ENCODE results near the gene PARP6.

The PARP6 gene

DNA sequence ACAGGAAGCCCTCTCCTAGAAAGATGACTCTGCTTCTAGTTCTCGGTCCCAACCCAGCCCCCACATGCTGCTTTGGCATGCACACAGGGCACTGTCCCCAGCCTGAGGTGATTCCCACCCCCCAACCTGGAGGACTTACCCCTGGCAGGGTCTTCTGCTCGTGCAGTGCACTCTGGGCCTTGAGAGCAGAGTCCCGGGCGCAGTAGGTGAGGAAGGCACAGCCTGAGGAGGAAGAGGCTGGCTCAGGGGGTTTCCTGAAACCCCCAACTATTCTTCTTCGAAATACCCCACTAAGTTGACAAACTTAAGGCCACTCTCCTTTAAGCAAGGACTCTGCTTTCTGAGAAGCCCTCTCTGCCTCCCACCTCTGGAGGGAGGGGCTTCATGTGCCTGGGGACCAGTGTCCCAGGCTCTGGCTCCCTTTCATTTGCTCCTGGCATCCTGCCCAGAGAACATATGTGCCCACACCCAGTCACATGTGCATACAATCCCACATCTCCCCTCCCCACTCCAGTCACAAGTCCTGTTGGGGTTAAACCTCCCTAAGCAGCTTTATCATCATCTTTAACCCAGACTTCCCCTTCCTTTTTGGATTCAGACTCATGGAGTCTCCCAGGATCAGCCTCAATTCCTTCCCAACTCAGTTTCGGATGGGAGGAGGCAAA lies 43.5 kb upstream of the PARP6 start:
- TF ChIP-seq, protein P1, sequence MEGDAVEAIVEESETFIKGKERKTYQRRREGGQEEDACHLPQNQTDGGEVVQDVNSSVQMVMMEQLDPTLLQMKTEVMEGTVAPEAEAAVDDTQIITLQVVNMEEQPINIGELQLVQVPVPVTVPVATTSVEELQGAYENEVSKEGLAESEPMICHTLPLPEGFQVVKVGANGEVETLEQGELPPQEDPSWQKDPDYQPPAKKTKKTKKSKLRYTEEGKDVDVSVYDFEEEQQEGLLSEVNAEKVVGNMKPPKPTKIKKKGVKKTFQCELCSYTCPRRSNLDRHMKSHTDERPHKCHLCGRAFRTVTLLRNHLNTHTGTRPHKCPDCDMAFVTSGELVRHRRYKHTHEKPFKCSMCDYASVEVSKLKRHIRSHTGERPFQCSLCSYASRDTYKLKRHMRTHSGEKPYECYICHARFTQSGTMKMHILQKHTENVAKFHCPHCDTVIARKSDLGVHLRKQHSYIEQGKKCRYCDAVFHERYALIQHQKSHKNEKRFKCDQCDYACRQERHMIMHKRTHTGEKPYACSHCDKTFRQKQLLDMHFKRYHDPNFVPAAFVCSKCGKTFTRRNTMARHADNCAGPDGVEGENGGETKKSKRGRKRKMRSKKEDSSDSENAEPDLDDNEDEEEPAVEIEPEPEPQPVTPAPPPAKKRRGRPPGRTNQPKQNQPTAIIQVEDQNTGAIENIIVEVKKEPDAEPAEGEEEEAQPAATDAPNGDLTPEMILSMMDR (IDR thresholded peaks at IDR 0.05; ENCODE audit: low read depth, low read length): no peak
- TF ChIP-seq MYC (IDR thresholded peaks at IDR 0.05; ENCODE audit: low read depth, low read length) (no peak), POLR2A (IDR thresholded peaks at IDR 0.05; ENCODE audit: extremely low read depth, insufficient read length) (no peak)
- DNase-seq (ENCODE audit: low read depth): no peak
- H3K4me3 ChIP-seq (ENCODE audit: low read depth, low read length): no peak overlapping the region

DNA sequence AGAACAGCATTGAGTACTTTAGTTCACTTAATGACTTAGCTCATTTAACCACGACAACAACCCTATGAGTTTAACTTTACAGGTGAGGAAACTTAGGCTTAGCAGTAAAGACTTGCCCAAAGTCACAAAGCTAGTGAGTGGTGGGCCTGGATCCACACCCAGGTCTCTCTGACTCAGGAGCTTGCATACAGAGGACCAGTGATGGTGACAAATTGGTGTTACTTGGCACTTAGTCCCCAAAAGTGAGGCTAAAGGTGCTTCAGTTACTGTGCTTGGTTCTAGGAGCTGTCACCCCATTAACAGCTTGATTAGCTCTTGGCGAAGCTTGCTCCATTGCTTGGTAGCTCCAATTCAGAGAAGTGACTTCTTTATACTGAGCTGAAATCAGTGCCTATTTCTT lies 41.5 kb upstream of the PARP6 start:
- TF ChIP-seq, protein P1 (IDR thresholded peaks at IDR 0.05; ENCODE audit: low read depth, low read length): no peak
- TF ChIP-seq POLR2A (IDR thresholded peaks at IDR 0.05; ENCODE audit: extremely low read depth, insufficient read length): no peak
- TF ChIP-seq MYC (IDR thresholded peaks at IDR 0.05; ENCODE audit: low read depth, low read length): no peak
- TF ChIP-seq, protein P2, sequence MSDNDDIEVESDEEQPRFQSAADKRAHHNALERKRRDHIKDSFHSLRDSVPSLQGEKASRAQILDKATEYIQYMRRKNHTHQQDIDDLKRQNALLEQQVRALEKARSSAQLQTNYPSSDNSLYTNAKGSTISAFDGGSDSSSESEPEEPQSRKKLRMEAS (IDR thresholded peaks at IDR 0.05; ENCODE audit: low read depth, low read length): no peak
- no peak for DNase-seq (ENCODE audit: low read depth)

DNA sequence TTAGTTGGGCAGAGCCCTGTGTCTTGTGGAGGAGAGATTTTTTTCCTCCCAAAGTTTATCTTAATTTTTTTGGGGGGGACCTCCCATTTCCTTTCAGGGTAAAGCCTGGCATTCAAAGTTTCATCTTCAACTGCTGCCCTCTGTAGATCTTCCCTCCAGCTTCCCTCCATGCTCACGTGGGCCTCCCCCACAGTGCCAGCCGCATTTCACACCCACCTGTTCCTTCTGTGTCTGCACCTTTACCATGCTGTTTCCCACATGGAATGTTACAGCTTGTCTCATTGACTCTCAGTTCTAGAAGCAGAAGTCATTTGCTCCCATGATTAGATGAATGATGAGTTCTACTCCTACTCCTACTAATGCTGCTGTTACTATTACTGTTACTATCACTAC lies 41.1 kb upstream of the PARP6 start:
- no peak for DNase-seq (ENCODE audit: low read depth)
- H3K4me3 ChIP-seq (ENCODE audit: low read depth, low read length): no peak overlapping the region
- TF ChIP-seq MYC (IDR thresholded peaks at IDR 0.05; ENCODE audit: low read depth, low read length): no peak
- TF ChIP-seq, protein P2 (IDR thresholded peaks at IDR 0.05; ENCODE audit: low read depth, low read length): no peak
- TF ChIP-seq POLR2A (IDR thresholded peaks at IDR 0.05; ENCODE audit: extremely low read depth, insufficient read length): no peak
- TF ChIP-seq, protein P1 (IDR thresholded peaks at IDR 0.05; ENCODE audit: low read depth, low read length): no peak

More for the DNA sequence above, 41.5 kb upstream of the PARP6 start:
- H3K4me3 ChIP-seq (ENCODE audit: low read depth, low read length): no peak overlapping the region

DNA sequence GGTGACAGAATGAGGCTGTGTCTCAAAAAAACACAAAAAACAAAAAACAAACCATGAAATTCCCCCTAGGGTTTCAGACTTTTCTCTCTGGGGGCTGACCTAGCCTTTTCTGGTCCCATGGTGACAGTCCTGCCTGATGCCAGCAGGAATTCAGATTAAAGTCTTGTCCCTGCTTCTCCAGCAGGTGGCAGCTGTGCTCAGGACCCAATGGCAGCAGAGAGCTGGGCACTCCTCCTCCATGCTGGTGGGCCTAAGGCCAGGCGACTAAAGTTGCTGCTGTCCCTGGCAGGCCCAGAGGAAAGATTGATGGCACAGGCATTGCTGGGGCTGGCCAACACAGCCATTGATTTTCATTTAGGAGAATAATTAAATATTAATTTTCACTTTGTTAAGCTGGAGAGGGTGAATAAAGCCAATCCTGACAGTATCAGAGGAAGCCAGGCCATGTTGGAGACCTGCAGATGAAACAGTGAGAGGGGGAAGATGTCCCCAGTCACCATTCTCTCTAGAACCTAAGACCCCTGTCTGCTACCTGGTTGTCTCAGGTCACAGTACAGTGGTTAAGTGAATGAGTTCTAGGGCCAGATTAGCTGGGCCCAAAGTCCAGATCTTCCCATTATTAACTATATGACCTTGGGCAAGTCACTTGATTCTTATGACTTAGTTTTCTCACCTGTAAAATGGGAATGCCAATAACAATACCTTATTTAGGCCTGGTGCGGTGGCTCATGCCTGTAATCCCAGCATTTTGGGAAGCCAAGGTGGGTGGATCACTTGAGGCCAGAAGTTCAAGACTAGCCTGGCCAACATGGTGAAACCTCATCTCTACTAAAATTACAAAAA lies 40.5 kb upstream of the PARP6 start:
- DNase-seq (ENCODE audit: low read depth): peak; percentile 69
- no peak overlapping the region for H3K4me3 ChIP-seq (ENCODE audit: low read depth, low read length)
- TF ChIP-seq MYC (IDR thresholded peaks at IDR 0.05; ENCODE audit: low read depth, low read length): no peak
- TF ChIP-seq, protein P2 (IDR thresholded peaks at IDR 0.05; ENCODE audit: low read depth, low read length): 0 out of 2 replicates have a peak, but pooled peaks have one; percentile 3
- no peak for TF ChIP-seq POLR2A (IDR thresholded peaks at IDR 0.05; ENCODE audit: extremely low read depth, insufficient read length)
- TF ChIP-seq, protein P1 (IDR thresholded peaks at IDR 0.05; ENCODE audit: low read depth, low read length): peak; percentile 77

DNA sequence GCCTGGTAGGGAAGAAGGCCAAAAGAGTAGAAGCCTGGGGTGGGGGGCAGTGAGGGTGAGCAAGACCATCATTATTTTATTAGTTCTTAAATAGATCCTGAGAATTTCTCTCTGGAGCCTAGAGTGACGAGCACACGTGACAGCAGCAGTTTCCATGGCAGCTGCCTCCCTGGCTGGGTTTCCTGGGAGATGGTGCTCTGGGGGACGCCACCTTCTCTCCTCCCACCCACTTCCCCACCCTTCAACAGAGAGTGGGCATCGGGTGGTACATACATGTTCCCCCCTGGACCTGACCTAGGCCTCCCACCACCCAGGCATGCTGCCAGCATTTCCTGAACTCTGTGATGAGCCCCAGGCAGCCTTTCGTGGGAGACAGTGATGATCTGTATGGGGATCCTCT lies 34.7 kb upstream of the PARP6 start:
- TF ChIP-seq, protein P1 (IDR thresholded peaks at IDR 0.05; ENCODE audit: low read depth, low read length): no peak
- TF ChIP-seq POLR2A (IDR thresholded peaks at IDR 0.05; ENCODE audit: extremely low read depth, insufficient read length): no peak
- TF ChIP-seq, protein P2 (IDR thresholded peaks at IDR 0.05; ENCODE audit: low read depth, low read length): no peak
- no peak overlapping the region for H3K4me3 ChIP-seq (ENCODE audit: low read depth, low read length)
- no peak for DNase-seq (ENCODE audit: low read depth)
